ENCODE results near the gene DTNBP1. TPM values are rescaled to one million over a fixed set of nuclear protein-coding genes. Genes with fewer than 3 reads are reported as not detected.

Gene DTNBP1
- total RNA-seq, 1 experiment from 2014 or later, result 20.7 TPM

GRCh38 chr6:15708231-15708630 lies 45.4 kb upstream of the DTNBP1 start:
- POLR2A ChIA-PET, result no interaction called here
- CTCF ChIA-PET, result interaction anchor here (1.5 kb wide), 1 partner anchor 17 kb away, joined by 3 read pairs; no protein-coding TSS in a partner anchor
- intact Hi-C loops (cut with micrococcal nuclease; ENCODE audit: unreplicated experiment), result no loop called here
- H3K9me3 Mint-ChIP-seq (ENCODE audit: unreplicated experiment), result no peaks in the 10 kb centered on the region
- H3K36me3 Mint-ChIP-seq (ENCODE audit: insufficient read depth, unreplicated experiment), result no peaks in the 10 kb centered on the region
- TF ChIP-seq CTCF (IDR thresholded peaks at IDR 0.05; ENCODE audit: insufficient read depth in 1 of 2, low read depth in 1 of 2, low read length in 1 of 2, severe bottlenecking in 1 of 2, unreplicated experiment in 1 of 2), result no peak
- Histone ChIP-seq H3K4me3 (ENCODE audit: low read depth, low read length) (no peak overlapping the region), H3K4me1 (no peaks in the 10 kb centered on the region), H3K9me3 (no peaks in the 10 kb centered on the region), H3K27me3 (replicated peaks; ENCODE audit: control insufficient read depth, insufficient read depth, low read length) (0 out of 2 replicates have a peak, but pooled peaks cover 1% of the 10 kb centered on the region), H3K36me3 (ENCODE audit: control insufficient read depth, insufficient read depth, low read length) (no peaks in the 10 kb centered on the region)
- peaks cover 14% of the 10 kb centered on the region for H3K27me3 Mint-ChIP-seq (ENCODE audit: insufficient read depth, unreplicated experiment)
- no peaks in the 10 kb centered on the region for H3K4me1 Mint-ChIP-seq (ENCODE audit: low read depth, unreplicated experiment)
- H3K4me3 Mint-ChIP-seq (ENCODE audit: unreplicated experiment), result no peak overlapping the region
- no peak overlapping the region for H3K27ac Mint-ChIP-seq (ENCODE audit: unreplicated experiment)
- DNase-seq, result no peak
- no TSS peak for BruUV-seq (replicated peaks)

GRCh38 chr6:15705981-15706380 lies 43.2 kb upstream of the DTNBP1 start:
- H3K27ac Mint-ChIP-seq (ENCODE audit: unreplicated experiment), result no peak overlapping the region
- ChIA-PET POLR2A (no interaction called here), CTCF (no interaction called here)
- no peaks in the 10 kb centered on the region for H3K9me3 ChIP-seq
- DNase-seq, result no peak
- H3K27me3 ChIP-seq (replicated peaks; ENCODE audit: control insufficient read depth, insufficient read depth, low read length), result 0 out of 2 replicates have a peak, but pooled peaks cover 1% of the 10 kb centered on the region
- H3K4me1 Mint-ChIP-seq (ENCODE audit: low read depth, unreplicated experiment), result no peaks in the 10 kb centered on the region
- H3K4me3 ChIP-seq (ENCODE audit: low read depth, low read length), result no peak overlapping the region
- H3K9me3 Mint-ChIP-seq (ENCODE audit: unreplicated experiment), result no peaks in the 10 kb centered on the region
- BruUV-seq (replicated peaks), result no TSS peak
- no peaks in the 10 kb centered on the region for H3K4me1 ChIP-seq
- no peak overlapping the region for H3K4me3 Mint-ChIP-seq (ENCODE audit: unreplicated experiment)
- intact Hi-C loops (cut with micrococcal nuclease; ENCODE audit: unreplicated experiment), result no loop called here
- no peak for TF ChIP-seq CTCF (IDR thresholded peaks at IDR 0.05; ENCODE audit: insufficient read depth in 1 of 2, low read depth in 1 of 2, low read length in 1 of 2, severe bottlenecking in 1 of 2, unreplicated experiment in 1 of 2)
- no peaks in the 10 kb centered on the region for H3K36me3 Mint-ChIP-seq (ENCODE audit: insufficient read depth, unreplicated experiment)
- no peaks in the 10 kb centered on the region for H3K36me3 ChIP-seq (ENCODE audit: control insufficient read depth, insufficient read depth, low read length)
- H3K27me3 Mint-ChIP-seq (ENCODE audit: insufficient read depth, unreplicated experiment), result peaks cover 14% of the 10 kb centered on the region

- Mint-ChIP-seq H3K36me3 (ENCODE audit: insufficient read depth, unreplicated experiment) (no peaks in the 10 kb centered on the region), H3K27me3 (ENCODE audit: insufficient read depth, unreplicated experiment) (no peaks in the 10 kb centered on the region), H3K4me3 (ENCODE audit: unreplicated experiment) (no peak overlapping the region), H3K9me3 (ENCODE audit: unreplicated experiment) (no peaks in the 10 kb centered on the region), H3K4me1 (ENCODE audit: low read depth, unreplicated experiment) (no peaks in the 10 kb centered on the region), H3K27ac (ENCODE audit: unreplicated experiment) (no peak overlapping the region)
- Histone ChIP-seq H3K4me3 (ENCODE audit: low read depth, low read length) (no peak overlapping the region), H3K4me1 (no peaks in the 10 kb centered on the region), H3K36me3 (ENCODE audit: control insufficient read depth, insufficient read depth, low read length) (no peaks in the 10 kb centered on the region), H3K9me3 (no peaks in the 10 kb centered on the region), H3K27me3 (replicated peaks; ENCODE audit: control insufficient read depth, insufficient read depth, low read length) (no peaks in the 10 kb centered on the region)
- no TSS peak for BruUV-seq (replicated peaks)
- POLR2A ChIA-PET, result interaction anchor here (0.6 kb wide), 1 partner anchor 430 kb away, joined by 6 read pairs; the partner anchor contains the start of gene MYLIP
- TF ChIP-seq CTCF (IDR thresholded peaks at IDR 0.05; ENCODE audit: insufficient read depth in 1 of 2, low read depth in 1 of 2, low read length in 1 of 2, severe bottlenecking in 1 of 2, unreplicated experiment in 1 of 2), result no peak
- no peak for DNase-seq
- intact Hi-C loops (cut with micrococcal nuclease; ENCODE audit: unreplicated experiment), result no loop called here
- CTCF ChIA-PET, result no interaction called here
These were observed 35.6 kb upstream of the DTNBP1 start for GRCh38 chr6:15698471-15698870.

Data from Caco-2 (cell line).